Measurements from ENCODE around the gene SLFN5.
A peak's percentile ranks its signal among the peaks of the same experiment; 100 is the strongest.

DNA sequence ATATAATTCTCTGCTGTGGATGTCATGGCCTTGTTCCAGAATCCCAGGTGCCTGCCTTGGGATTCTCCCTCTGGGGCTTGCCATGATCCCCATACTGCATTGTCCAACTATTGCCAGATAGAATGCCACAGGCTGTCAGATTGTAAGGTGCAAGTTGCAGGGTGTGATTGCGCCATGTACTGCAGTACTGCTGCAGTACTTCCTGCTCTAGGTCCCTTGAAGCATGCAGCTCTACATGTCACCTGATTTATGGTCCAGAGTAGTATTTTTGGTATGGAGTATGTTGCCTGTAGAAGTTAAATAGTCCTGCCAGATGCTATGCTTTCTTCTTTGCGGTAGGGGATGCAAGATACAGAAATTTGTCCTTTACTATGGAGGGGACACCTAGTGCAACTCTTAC, 7.0 kb upstream of the SLFN5 start:
- no peak for TF ChIP-seq POLR2A (IDR thresholded peaks at IDR 0.05)
- TF ChIP-seq, protein P1, sequence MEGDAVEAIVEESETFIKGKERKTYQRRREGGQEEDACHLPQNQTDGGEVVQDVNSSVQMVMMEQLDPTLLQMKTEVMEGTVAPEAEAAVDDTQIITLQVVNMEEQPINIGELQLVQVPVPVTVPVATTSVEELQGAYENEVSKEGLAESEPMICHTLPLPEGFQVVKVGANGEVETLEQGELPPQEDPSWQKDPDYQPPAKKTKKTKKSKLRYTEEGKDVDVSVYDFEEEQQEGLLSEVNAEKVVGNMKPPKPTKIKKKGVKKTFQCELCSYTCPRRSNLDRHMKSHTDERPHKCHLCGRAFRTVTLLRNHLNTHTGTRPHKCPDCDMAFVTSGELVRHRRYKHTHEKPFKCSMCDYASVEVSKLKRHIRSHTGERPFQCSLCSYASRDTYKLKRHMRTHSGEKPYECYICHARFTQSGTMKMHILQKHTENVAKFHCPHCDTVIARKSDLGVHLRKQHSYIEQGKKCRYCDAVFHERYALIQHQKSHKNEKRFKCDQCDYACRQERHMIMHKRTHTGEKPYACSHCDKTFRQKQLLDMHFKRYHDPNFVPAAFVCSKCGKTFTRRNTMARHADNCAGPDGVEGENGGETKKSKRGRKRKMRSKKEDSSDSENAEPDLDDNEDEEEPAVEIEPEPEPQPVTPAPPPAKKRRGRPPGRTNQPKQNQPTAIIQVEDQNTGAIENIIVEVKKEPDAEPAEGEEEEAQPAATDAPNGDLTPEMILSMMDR (IDR thresholded peaks at IDR 0.05 in 8 of 11, conservative IDR thresholded peaks at IDR 0.05 in 3 of 11) = no peak
- peak in 1 of 3 donors; percentile 8 for TF ChIP-seq POLR2AphosphoS5 (IDR thresholded peaks at IDR 0.05)

Measured in spleen (tissue), 7 donors.